Activated CD4-positive, alpha-beta T cell treated with anti-CD3 and anti-CD28 coated beads, Interleukin-2, amount 50 U/mL, for 24 hours (primary cell): ENCODE data around the gene VPS18.

Experiments
- DNase-seq, 2 donors: peaks; one replicate each; pipeline ENCODE4 v3.0.0-alpha.2; 2020; ENCODE audit warnings: low read depth in 1 of 2, low spot score in 1 of 2

Gene VPS18

DNA sequence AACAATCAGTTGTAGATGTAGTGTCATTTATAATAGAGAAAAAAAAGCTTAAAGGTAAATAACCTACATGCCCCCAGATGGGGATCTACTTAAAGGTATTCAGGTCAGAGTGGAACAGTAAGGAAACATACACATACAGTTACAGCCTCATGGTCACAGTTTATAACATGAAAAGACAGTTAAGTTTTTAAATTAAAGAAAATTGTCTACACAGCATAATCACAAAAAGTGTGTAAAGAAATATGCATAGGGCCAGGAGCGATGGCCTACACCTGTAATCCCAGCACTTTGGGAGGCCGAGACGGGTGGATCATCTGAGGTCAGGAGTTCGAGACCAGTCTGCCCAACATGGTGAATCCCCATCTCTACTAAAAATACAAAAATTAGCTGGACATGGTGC, 27.1 kb upstream of the VPS18 start:
- no peak for DNase-seq

- DNase-seq: no peak
Observed at GRCh38 chr15:40869686-40870085, 24.6 kb upstream of the VPS18 start.

DNA sequence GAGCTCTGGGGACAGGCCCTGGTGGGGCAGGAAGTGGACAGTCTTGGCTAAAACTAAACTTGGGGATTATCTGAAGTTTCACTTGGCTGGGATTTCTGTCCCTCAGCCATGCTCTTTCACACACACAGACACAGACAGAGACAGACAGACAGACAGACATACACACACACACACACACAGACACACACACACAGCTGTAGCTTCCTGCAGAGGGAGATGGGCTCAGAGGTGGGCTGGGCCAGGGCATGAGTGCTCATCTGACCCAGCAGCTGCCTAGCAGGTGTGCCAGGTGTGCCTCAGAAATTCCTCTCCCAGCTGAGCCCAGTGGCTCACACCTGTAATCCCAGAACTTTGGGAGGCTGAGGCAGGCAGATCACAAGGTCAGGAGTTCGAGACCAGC, 23.5 kb upstream of the VPS18 start:
- DNase-seq: no peak

DNA sequence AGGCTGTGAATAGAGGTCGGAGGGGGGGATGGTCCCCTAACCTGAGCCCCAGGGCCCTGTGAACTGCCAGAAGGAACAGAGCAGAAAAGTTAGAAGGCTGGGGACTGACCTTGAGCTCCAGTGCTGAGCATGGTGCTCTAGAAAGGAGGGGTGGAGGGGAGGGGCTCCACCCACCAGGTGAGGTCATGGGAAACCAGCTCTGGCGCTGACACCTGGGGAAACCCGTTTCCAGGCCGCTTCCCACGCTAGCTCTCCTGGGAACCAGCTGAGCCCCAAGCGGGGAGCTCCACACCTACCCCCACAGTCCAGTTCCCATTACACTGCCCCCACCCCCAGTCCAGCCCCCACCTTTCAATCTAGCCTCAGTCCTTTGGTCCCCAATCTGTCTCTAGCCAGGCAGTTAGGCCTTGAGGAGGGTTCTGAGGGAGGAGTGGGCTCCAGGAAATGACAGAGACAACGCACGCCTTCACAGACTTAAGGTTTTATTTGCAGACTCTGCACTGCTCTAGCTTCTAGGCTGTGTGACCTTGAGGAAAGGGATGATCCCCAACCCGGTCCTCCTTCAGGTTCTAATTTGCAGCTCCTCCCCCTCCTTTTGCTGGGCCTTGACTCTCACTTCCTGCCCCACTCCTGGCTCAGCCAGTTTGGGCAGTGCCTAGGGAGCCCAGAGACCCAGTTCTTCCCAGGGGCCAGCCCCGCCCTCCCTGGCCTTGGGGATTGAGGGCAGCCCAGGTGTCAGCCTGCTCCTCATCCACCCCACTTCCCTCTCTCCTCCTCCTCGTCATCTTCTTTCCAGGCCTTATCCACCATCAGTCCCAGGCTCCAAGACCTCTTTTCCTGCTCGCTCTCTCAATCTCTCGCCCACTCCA, 22.3 kb upstream of the VPS18 start:
- DNase-seq: no peak

DNA sequence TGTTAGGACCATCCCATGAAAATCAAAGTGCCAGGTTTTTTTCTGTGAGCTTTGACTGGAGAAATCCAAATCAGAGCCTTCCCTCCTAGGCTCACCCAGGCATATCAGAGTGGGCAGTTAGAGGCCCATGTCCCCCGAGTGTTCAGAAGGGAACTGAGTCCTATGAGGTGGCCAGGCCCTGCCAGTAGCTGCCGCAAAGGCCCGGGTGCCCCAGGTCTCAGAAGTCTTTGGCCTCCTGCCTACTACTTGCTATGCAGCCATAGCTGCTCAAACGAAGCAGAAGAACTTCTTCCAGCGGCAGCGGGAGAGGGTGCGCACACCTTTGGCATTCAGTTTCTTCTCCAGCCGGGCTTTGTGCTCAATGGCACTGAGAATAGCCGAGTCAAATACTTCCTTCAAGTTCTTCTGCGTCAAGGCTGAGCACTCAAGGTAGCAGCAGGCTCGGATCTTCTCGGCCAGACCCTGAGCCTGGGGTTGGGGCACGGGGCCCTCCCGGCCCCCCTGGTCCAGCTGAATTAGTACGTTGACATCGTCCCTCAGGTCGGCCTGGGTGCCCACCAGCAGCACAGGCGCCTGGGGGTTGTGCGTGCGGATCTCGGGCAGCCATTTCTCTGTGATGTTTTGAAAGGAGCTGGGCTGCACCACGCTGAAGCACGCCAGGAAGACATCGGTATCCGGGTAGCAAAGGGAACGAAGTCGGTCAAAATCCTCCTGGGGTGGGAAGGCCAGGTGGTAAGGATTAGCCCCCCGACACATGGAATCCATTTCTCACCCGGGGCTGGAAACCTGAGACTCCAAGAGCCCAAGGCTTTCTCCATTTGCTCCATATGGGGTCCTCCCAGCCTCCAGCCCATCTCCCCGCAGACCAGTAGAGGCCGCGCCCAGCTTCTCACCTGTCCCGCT, 21.2 kb upstream of the VPS18 start:
- DNase-seq: no peak

DNA sequence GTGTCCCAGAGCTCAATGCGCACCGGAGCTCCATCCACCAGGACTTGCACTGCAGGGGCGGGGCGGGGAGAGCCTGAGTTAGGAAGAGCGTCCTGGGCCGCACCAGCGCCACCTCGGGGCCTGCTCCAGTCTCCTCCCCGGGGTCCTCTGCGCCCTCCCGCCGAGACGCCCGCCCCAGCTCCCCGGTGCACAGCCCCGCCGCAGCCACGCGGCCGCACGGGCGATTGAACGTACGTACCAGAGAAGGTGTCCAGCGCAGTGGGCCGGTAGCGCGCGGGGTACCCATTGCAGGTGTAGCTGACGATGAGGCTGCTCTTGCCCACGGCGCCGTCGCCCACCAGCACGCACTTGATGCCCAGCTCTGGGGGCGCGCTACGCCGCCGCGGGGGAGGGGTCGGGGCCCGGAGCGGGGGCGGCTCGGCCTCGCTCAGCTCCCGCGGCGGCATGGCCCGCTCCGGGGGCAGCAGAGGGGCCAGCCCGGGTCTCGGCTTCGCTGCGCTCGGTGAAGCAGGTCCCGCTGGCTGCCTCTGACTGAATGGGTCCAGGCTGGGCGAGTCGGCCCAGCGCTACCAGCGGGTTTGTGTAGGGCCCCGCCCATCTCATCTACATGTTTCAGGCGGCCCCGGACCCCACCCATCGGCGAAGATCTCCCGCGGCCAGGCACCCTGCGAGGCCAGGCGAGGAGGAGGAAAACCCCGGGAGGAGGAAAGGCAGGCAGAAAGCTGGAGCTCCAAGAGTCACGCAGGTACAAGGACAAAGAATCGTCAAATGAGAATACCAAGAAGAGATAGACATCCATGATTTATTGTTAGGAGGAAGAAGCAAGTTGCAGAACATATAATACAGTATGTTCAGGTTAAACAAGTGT, 20.3 kb upstream of the VPS18 start, which contains the start of gene RHOV:
TSS of gene RHOV (minus strand) at position 541 of the 868 bp plus-strand sequence. CDS start at position 446, 95 bp downstream.
- DNase-seq: peak in 1 of 2 donors; percentile 33

GRCh38 chr15:40875991-40876730, 18.1 kb upstream of the VPS18 start:
- no peak for DNase-seq

DNA sequence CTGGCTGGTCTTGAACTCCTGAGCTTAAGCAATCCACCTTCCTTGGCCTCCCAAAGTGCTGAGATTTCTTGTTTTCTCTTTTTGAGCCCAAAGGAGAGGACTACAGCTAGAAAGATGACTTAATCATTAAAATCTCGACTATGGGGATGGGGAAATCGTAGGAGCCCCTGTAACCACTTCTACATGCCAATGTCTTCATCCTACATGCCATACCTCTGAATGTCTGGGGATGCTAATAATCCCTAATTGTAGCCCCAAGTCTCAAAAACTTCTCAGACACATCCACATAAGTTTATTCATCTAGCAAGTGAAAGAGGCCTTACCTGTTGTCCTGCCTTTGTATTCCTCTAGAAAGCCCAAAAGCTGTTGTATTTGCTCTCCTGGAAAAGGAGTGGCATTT, 16.6 kb upstream of the VPS18 start:
- no peak for DNase-seq

GRCh38 chr15:40878785-40879184, 15.5 kb upstream of the VPS18 start:
- DNase-seq: peak in 1 of 2 donors; percentile 41

- DNase-seq: no peak
Observed at GRCh38 chr15:40879609-40880008, 14.6 kb upstream of the VPS18 start.

- no peak for DNase-seq
Observed at GRCh38 chr15:40881351-40881750, 12.9 kb upstream of the VPS18 start.

- DNase-seq: no peak
Observed at GRCh38 chr15:40886586-40886985, 7.7 kb upstream of the VPS18 start.

- DNase-seq: no peak
Observed at GRCh38 chr15:40889112-40889511, 5.1 kb upstream of the VPS18 start.

DNA sequence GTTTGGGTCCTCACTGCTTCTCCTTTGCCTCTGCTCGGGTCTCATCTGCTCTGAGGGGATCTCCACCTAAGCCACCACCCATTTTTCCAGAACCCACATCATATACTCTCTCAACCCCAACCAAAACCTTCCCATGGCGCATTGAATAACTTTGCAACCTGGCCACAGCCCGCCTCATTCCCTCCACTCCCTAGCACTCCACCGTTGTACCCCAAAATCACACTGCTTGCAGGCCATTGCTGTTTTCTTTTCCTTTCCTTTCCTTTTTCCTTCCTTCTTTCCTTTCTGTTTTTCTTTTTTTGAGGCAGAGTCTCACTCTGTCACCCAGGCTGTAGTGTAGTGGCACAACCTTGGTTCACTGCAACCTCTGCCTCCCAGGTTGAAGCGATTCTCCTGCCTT, 3.1 kb upstream of the VPS18 start:
- no peak for DNase-seq

DNA sequence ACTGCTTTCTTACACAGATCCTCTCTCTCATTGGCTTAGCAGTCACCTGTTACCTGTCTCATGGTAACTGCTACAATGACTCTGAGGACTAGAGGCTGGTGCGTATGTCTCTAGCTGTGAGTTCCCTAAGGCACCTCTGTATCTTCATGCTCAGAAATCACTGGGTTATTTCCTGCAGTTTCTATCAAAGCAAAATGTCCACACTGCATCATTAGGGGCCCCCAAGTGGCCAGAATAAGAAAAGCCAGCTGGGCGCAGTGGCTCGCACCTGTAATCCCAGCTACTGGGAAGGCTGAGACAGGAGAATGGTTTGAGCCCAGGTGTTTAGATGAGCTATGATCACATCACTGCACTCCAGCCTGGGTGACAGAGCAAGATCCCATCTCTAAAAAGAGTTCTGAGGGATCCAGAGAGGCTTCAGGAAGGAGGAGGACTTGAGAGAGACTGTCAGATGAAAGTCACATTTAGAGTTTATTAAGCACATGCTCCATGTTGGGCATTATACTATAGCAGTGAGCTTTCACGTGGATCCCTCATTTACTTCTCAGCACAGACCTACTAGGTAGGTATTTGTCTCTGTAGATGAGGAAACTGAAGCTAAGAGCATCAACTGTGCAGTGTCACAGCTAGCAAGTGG, 2.3 kb upstream of the VPS18 start:
- DNase-seq: no peak

- no peak for DNase-seq
Observed at GRCh38 chr15:40892447-40893012, 1.7 kb upstream of the VPS18 start.

DNA sequence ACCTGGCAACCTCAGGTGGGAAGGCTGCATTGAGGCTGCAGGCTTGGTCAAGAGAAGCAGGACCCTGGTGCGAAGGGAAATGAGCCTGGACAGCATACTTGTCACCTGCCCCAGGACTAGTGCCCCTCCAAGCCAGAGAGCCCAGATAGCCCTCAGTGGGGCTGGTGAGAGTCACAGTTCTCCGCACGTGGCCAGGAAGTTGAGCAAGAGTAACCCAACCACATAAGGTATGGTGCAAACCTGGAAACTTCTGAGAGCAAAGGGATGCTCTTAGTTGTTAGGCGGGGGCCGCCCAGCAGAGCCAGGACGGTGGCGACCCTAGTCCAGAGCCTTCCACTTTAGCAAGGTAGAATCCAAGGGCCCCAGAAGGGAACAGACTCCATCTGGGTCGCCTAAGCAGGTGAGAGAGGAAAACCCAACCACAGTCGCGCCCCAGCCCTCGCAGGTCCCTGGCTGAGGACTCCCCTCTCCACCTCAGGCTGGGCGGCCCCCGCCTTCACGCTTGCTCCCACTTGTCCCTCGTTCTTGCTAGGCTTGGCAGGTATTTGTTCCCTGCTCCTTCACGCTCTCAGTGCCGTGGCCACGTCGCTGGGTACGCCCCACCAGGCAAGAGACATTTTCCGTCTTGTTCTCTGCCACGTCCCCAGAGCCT, 1.1 kb upstream of the VPS18 start:
- DNase-seq: no peak

- peak; percentile 26 to 43 for DNase-seq
Observed at GRCh38 chr15:40894681-40895448, 615 bp downstream of the VPS18 start.
